ENCODE data around the gene AKAP8L.
"Not testable (repeated sequence)": the region's sequence is repeated elsewhere in the genome, so short reads cannot be mapped to it uniquely, and the experiment has no call there.

The AKAP8L gene

GRCh38 chr19:15379083-15379998 lies 39.4 kb downstream of the AKAP8L start, which contains the start of gene AKAP8:
Gene AKAP8, minus strand, starts transcription at chr19:15379787. Its CDS starts 56 bp downstream, at chr19:15379731.
- peak; percentile 96 for DNase-seq (ENCODE audit: low read depth)

- DNase-seq (ENCODE audit: low read depth), result no peak
Measured at GRCh38 chr19:15378534-15379082, 40.2 kb downstream of the AKAP8L start.

- DNase-seq (ENCODE audit: low read depth), result no peak
Measured at GRCh38 chr19:15374796-15375440, 43.9 kb downstream of the AKAP8L start.

- no peak for DNase-seq (ENCODE audit: low read depth)
Measured at GRCh38 chr19:15374105-15374651, 44.6 kb downstream of the AKAP8L start.

GRCh38 chr19:15373644-15374043 lies 45.1 kb downstream of the AKAP8L start:
- no peak for DNase-seq (ENCODE audit: low read depth)

- DNase-seq (ENCODE audit: low read depth), result no peak
Measured at GRCh38 chr19:15372891-15373301, 45.9 kb downstream of the AKAP8L start.

GRCh38 chr19:15372470-15372869 lies 46.3 kb downstream of the AKAP8L start:
- DNase-seq (ENCODE audit: low read depth), result no peak

- no peak for DNase-seq (ENCODE audit: low read depth)
Measured at GRCh38 chr19:15371786-15372380, 46.9 kb downstream of the AKAP8L start.

- DNase-seq (ENCODE audit: low read depth), result no peak
Measured at GRCh38 chr19:15371119-15371518, 47.7 kb downstream of the AKAP8L start.

GRCh38 chr19:15369594-15369891 lies 49.2 kb downstream of the AKAP8L start:
- no peak for DNase-seq (ENCODE audit: low read depth)

GRCh38 chr19:15368798-15369593 lies 49.8 kb downstream of the AKAP8L start:
- DNase-seq (ENCODE audit: low read depth), result no peak

GRCh38 chr19:15368051-15368632 lies 50.6 kb downstream of the AKAP8L start:
- no peak for DNase-seq (ENCODE audit: low read depth)

GRCh38 chr19:15367439-15367838 lies 51.3 kb downstream of the AKAP8L start:
- DNase-seq (ENCODE audit: low read depth), result no peak

GRCh38 chr19:15365264-15365663 lies 53.5 kb downstream of the AKAP8L start:
- DNase-seq (ENCODE audit: low read depth), result no peak

GRCh38 chr19:15363791-15364190 lies 55.0 kb downstream of the AKAP8L start:
- DNase-seq (ENCODE audit: low read depth), result not testable (repeated sequence)

- DNase-seq (ENCODE audit: low read depth), result not testable (repeated sequence)
Measured at GRCh38 chr19:15363048-15363447, 55.7 kb downstream of the AKAP8L start.

- DNase-seq (ENCODE audit: low read depth), result not testable (repeated sequence)
Measured at GRCh38 chr19:15360015-15360414, 58.8 kb downstream of the AKAP8L start.

- DNase-seq (ENCODE audit: low read depth), result no peak
Measured at GRCh38 chr19:15358918-15359317, 59.9 kb downstream of the AKAP8L start.

GRCh38 chr19:15357906-15358305 lies 60.9 kb downstream of the AKAP8L start:
- no peak for DNase-seq (ENCODE audit: low read depth)

- DNase-seq (ENCODE audit: low read depth), result no peak
Measured at GRCh38 chr19:15354566-15355296, 64.1 kb downstream of the AKAP8L start.

All from GM04504 (cell line).